ENCODE measurements around the gene WAPL. TPM values are rescaled to one million over a fixed set of nuclear protein-coding genes. Genes with fewer than 3 reads are reported as not detected.
A peak's percentile ranks its signal among the peaks of the same experiment; 100 is the strongest.

The WAPL gene, protein sequence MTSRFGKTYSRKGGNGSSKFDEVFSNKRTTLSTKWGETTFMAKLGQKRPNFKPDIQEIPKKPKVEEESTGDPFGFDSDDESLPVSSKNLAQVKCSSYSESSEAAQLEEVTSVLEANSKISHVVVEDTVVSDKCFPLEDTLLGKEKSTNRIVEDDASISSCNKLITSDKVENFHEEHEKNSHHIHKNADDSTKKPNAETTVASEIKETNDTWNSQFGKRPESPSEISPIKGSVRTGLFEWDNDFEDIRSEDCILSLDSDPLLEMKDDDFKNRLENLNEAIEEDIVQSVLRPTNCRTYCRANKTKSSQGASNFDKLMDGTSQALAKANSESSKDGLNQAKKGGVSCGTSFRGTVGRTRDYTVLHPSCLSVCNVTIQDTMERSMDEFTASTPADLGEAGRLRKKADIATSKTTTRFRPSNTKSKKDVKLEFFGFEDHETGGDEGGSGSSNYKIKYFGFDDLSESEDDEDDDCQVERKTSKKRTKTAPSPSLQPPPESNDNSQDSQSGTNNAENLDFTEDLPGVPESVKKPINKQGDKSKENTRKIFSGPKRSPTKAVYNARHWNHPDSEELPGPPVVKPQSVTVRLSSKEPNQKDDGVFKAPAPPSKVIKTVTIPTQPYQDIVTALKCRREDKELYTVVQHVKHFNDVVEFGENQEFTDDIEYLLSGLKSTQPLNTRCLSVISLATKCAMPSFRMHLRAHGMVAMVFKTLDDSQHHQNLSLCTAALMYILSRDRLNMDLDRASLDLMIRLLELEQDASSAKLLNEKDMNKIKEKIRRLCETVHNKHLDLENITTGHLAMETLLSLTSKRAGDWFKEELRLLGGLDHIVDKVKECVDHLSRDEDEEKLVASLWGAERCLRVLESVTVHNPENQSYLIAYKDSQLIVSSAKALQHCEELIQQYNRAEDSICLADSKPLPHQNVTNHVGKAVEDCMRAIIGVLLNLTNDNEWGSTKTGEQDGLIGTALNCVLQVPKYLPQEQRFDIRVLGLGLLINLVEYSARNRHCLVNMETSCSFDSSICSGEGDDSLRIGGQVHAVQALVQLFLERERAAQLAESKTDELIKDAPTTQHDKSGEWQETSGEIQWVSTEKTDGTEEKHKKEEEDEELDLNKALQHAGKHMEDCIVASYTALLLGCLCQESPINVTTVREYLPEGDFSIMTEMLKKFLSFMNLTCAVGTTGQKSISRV (N-terminal part only)
- 20.7 TPM for polyA plus RNA-seq (2012; ENCODE audit: insufficient read length, low read depth)

DNA sequence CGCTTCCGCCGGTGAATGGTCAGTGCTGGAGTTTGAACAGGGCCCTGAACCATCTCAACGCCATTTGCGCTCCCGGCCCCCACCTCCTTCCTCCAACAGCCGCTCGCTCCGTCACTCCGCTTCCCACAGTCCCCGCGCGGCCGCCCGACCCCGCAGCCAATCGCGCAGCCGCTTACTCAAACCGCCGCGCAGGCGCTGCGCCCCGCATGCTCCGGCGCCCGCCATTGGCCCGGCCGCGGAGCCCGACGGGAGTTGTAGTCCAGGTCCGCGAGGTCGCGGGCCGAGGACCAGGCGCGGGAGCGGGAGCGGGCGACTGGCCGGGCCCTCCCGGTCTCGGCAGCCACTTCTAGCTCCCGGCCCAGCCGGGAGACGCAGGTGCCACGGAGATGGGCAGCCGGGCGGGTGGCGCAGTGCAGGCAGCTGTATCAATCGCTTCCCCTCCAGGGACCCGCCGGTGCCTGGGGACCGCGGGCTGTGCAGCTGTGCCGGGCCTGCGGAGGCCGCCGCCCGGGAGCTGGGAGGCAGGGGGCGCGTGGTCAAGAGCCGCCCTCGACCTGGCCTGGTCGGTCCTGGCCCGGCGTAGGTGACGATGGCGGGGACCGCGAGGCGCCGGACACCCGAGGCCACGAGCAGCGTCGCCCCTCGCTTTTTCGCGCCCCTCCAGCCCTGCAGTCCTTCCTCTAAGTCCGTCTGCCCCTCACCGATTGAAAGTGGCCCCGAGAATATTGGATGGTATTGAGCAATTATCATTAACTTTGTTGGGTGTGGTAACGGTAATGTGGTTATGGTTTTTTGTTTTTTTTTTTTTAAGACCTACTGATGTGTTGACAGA is at the start of gene WAPL:
TSS of gene WAPL (minus strand) at position 115 of the 832 bp plus-strand sequence. CDS start 3,723 bp downstream, outside the sequence.
- TF ChIP-seq TAF1 (IDR thresholded peaks at IDR 0.05; ENCODE audit: borderline replicate concordance, insufficient read depth, low read length) (peak; percentile 38; the same call in 1 of the 2 replicates), SIN3A (IDR thresholded peaks at IDR 0.05; ENCODE audit: borderline replicate concordance, insufficient read depth, low read length) (no peak; the same call in 1 of the 2 replicates), FOXP2 (optimal IDR thresholded peaks at IDR 0.05; ENCODE audit: borderline replicate concordance, extremely low read depth, extremely low read length, insufficient read depth) (peak; percentile 83), POLR2AphosphoS5 (IDR thresholded peaks at IDR 0.05; ENCODE audit: low read depth, low read length) (peak; percentile 6; the same call in 1 of the 2 replicates)
- TF ChIP-seq, protein P1, sequence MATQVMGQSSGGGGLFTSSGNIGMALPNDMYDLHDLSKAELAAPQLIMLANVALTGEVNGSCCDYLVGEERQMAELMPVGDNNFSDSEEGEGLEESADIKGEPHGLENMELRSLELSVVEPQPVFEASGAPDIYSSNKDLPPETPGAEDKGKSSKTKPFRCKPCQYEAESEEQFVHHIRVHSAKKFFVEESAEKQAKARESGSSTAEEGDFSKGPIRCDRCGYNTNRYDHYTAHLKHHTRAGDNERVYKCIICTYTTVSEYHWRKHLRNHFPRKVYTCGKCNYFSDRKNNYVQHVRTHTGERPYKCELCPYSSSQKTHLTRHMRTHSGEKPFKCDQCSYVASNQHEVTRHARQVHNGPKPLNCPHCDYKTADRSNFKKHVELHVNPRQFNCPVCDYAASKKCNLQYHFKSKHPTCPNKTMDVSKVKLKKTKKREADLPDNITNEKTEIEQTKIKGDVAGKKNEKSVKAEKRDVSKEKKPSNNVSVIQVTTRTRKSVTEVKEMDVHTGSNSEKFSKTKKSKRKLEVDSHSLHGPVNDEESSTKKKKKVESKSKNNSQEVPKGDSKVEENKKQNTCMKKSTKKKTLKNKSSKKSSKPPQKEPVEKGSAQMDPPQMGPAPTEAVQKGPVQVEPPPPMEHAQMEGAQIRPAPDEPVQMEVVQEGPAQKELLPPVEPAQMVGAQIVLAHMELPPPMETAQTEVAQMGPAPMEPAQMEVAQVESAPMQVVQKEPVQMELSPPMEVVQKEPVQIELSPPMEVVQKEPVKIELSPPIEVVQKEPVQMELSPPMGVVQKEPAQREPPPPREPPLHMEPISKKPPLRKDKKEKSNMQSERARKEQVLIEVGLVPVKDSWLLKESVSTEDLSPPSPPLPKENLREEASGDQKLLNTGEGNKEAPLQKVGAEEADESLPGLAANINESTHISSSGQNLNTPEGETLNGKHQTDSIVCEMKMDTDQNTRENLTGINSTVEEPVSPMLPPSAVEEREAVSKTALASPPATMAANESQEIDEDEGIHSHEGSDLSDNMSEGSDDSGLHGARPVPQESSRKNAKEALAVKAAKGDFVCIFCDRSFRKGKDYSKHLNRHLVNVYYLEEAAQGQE (IDR thresholded peaks at IDR 0.05; ENCODE audit: insufficient read depth in 1 of 2, low read depth in 2 of 2, low read length in 2 of 2), result no peak

DNA sequence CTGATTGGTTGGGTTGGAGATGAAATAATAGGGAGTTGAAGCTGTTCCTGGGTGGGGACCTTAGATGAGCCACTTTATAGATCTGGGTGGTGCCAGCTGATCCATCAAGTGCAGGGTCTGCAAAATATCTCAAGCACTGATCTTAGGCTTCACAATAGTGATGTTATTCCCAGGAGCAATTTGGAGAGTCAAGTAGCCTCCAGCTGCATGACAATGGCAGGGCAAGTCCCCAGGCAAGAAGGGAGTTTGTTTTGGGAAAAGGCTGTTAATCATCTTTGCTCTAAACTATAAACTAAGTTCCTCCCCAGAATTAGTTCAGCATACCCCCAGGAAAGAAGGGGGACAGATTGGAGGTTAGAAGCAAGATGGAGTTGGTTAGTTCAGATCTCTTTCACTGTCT is 47.7 kb upstream of the WAPL start:
- TF ChIP-seq, protein P1 (IDR thresholded peaks at IDR 0.05; ENCODE audit: insufficient read depth in 1 of 2, low read depth in 2 of 2, low read length in 2 of 2), result no peak
- TF ChIP-seq TAF1 (IDR thresholded peaks at IDR 0.05; ENCODE audit: borderline replicate concordance, insufficient read depth, low read length) (no peak), SIN3A (IDR thresholded peaks at IDR 0.05; ENCODE audit: borderline replicate concordance, insufficient read depth, low read length) (no peak), FOXP2 (optimal IDR thresholded peaks at IDR 0.05; ENCODE audit: borderline replicate concordance, extremely low read depth, extremely low read length, insufficient read depth) (no peak), POLR2AphosphoS5 (IDR thresholded peaks at IDR 0.05; ENCODE audit: low read depth, low read length) (no peak)

DNA sequence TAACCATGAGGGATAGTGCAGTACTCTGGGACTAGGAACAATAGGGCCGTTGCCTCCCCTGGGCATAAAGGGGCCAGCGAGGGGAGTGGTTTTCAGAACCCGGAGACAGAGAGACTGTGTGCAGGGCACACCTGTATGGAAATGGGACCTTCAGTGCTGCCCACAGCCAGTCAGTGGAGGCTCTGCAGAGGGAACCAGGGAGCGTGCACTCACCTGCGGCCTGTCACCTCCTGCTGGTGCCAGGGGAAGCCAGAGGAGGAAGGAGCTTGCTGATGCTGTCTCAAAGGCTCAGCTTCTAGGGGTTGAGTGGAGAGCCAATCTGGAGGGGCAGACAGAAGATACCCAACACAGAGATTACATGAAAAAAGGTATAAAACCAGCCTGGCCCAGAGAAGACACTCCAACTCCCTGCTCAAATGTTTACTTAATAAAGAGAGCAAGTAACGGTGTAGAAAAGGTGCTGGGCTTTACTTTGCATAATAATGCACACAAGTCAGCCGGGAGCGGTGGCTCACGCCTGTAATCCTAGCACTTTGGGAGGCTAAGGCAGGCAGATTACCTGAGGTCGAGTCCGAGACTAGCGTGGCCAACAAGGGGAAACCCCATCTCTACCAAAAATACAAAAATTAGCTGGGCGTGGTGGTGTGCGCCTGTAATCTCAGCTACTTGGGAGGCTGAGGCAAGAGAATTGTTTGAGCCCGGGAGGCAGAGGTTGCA is 35.5 kb upstream of the WAPL start:
- TF ChIP-seq FOXP2 (optimal IDR thresholded peaks at IDR 0.05; ENCODE audit: borderline replicate concordance, extremely low read depth, extremely low read length, insufficient read depth) (no peak), TAF1 (IDR thresholded peaks at IDR 0.05; ENCODE audit: borderline replicate concordance, insufficient read depth, low read length) (no peak), SIN3A (IDR thresholded peaks at IDR 0.05; ENCODE audit: borderline replicate concordance, insufficient read depth, low read length) (no peak), POLR2AphosphoS5 (IDR thresholded peaks at IDR 0.05; ENCODE audit: low read depth, low read length) (no peak)
- TF ChIP-seq, protein P1 (IDR thresholded peaks at IDR 0.05; ENCODE audit: insufficient read depth in 1 of 2, low read depth in 2 of 2, low read length in 2 of 2), result no peak
